RWPE2 (cell line): ENCODE measurements around the gene FGD5.

Experiments used
- ATAC-seq: fragments of 200-7000 bp; cut with Tn5 transposase; 3 replicates; pipeline ENCODE4 v1.9.1; 2021; ENCODE audit warnings: low read depth
- DNase-seq: peaks from one replicate; pipeline ENCODE4 v3.0.0-alpha.2; 2020; ENCODE audit warnings: low spot score
- H3K27ac ChIP-seq: fragments of 450-650 bp; 2 replicates; pipeline ENCODE4 v1.5.1; 2017; ENCODE audit warnings: mild to moderate bottlenecking; ENCODE audit not compliant: poor library complexity, severe bottlenecking
- H3K27me3 ChIP-seq: fragments of 250-450 bp; sonication (Bioruptor Pico); 2 replicates; pipeline ENCODE4 v1.5.1; 2021; ENCODE audit warnings: mild to moderate bottlenecking, moderate library complexity; ENCODE audit not compliant: insufficient read depth, poor library complexity, severe bottlenecking
- H3K36me3 ChIP-seq: fragments of 250-450 bp; sonication (Bioruptor Pico); 2 replicates; pipeline ENCODE4 v1.5.1; 2020; ENCODE audit warnings: low read depth, mild to moderate bottlenecking, moderate library complexity
- H3K4me1 ChIP-seq: fragments of 250-450 bp; sonication (Bioruptor Pico); 2 replicates; pipeline ENCODE4 v1.5.1; 2021; ENCODE audit warnings: mild to moderate bottlenecking, moderate library complexity; ENCODE audit not compliant: insufficient read depth, poor library complexity, severe bottlenecking
- H3K4me3 ChIP-seq: fragments of 250-450 bp; sonication (Bioruptor Pico); 2 replicates; pipeline ENCODE4 v1.5.1; 2021; ENCODE audit warnings: mild to moderate bottlenecking, moderate library complexity; ENCODE audit not compliant: severe bottlenecking
- H3K9me3 ChIP-seq: fragments of 250-450 bp; sonication (Bioruptor Pico); 2 replicates; pipeline ENCODE4 v1.5.1; 2021; ENCODE audit warnings: mild to moderate bottlenecking, moderate library complexity; ENCODE audit not compliant: severe bottlenecking
- CTCF ChIP-seq: fragments of 450-650 bp; IDR thresholded peaks from one replicate; pipeline ENCODE4 v1.5.1; 2017; ENCODE audit warnings: mild to moderate bottlenecking, moderate library complexity; ENCODE audit not compliant: poor library complexity, severe bottlenecking

Gene FGD5

DNA sequence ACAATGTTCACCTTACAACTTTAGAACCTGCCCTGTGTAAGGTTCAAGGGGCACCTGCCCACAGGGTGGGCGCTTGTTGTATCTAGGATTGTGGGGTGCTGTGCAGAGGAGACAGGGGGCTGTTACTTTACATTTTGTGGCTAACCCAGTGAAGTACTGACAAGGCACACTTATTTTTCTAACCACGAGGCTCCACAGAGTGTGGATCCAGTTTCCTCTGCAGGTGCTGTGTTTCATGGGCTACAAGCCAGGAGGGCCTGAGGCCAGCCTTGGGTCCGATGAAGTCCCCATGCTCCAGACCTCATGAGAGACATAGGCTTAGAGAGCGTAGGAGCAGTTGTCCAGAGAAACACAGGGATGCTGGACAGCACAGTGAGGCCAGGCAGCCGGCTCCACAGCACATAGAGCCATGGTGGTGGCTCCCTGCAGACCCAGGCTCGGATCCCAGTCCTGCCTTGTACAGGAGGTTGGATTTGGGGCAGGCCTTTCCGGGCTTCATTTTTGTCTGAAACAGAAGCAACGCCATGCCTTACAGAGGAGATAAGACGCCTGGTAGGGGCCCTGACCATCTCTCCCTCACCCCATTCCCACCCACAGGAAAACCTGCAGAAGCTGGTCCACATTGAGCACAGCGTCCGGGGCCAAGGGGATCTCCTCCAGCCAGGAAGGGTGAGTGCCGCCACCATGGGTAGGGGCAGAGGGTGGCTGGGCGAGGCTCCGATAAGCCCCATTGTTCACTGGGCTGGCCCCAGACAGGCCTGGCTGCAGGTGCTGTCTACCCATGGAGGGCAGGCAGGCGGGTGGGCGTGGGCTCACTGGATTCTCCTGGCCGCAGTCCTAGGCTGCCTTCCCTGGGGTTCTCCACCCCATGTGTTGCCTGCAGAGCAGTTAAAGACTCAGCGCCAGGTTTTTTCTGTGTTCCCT is 88.5 kb downstream of the FGD5 start:
- no peaks in the 10 kb centered on the region for H3K36me3 ChIP-seq
- TF ChIP-seq CTCF: no peak
- ATAC-seq (no peak), DNase-seq (no peak)
- no peak overlapping the region for H3K27ac ChIP-seq
- no peaks in the 10 kb centered on the region for H3K4me1 ChIP-seq
- no peak overlapping the region for H3K4me3 ChIP-seq
- H3K9me3 ChIP-seq: peaks cover 6% of the 10 kb centered on the region
- no peaks in the 10 kb centered on the region for H3K27me3 ChIP-seq

DNA sequence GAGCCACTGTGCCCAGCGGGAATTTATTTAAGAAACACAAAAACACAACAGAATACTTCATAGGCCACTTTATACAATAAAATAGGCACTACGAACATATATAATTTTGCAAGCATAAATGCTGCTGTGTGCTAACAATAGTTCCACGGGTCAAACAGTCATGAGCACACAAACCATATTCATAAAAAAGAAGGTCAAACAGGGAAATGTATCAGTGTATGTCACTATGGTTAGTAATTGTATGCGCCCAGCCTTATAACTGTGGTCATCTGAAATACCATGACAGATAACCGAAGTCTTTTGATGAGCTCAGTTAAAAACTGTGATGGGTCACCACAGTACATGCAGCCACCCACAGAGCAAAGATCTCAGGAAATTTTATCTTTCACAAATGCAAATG is 90.5 kb downstream of the FGD5 start:
- DNase-seq (no peak), ATAC-seq (no peak)
- Histone ChIP-seq H3K36me3 (no peaks in the 10 kb centered on the region), H3K9me3 (peaks cover 6% of the 10 kb centered on the region), H3K27me3 (no peaks in the 10 kb centered on the region), H3K27ac (no peak overlapping the region), H3K4me3 (no peak overlapping the region), H3K4me1 (no peaks in the 10 kb centered on the region)
- TF ChIP-seq CTCF: no peak

DNA sequence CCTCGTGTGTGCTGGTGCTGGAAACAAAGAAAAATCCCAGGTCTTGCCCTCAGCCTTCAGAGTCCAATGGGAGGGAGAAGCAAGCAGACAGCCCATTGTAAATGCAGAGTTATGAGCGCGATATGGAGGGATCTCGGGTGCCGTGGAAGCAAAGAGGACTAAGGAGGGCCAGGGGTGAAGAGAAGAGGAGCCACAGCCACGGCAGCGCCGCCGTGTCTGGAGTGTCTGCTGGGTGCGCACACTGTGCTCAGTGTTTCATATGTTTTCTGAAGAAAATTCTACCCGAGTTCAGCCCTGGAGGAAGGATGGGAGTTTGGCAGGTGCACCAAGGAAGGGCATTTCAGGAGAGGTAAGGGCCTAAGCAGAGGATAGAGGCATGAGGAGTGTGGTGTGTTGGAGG is 92.9 kb downstream of the FGD5 start:
- Histone ChIP-seq H3K4me1 (no peaks in the 10 kb centered on the region), H3K9me3 (no peaks in the 10 kb centered on the region), H3K27me3 (no peaks in the 10 kb centered on the region), H3K4me3 (no peak overlapping the region), H3K36me3 (no peaks in the 10 kb centered on the region), H3K27ac (no peak overlapping the region)
- no peak for DNase-seq
- no peak for ATAC-seq
- TF ChIP-seq CTCF: no peak

- no peak for DNase-seq
- ATAC-seq: no peak
- peaks cover 4% of the 10 kb centered on the region for H3K27me3 ChIP-seq
- TF ChIP-seq CTCF: no peak
- no peaks in the 10 kb centered on the region for H3K9me3 ChIP-seq
- H3K4me3 ChIP-seq: no peak overlapping the region
- H3K4me1 ChIP-seq: no peaks in the 10 kb centered on the region
- no peaks in the 10 kb centered on the region for H3K36me3 ChIP-seq
- H3K27ac ChIP-seq: no peak overlapping the region
Measured at GRCh38 chr3:14913071-14913925, 94.5 kb downstream of the FGD5 start.
